ENCODE results near the gene LMNA. TPM values are rescaled to one million over a fixed set of nuclear protein-coding genes. Genes with fewer than 3 reads are reported as not detected.
A peak's percentile ranks its signal among the peaks of the same experiment; 100 is the strongest.
"Not testable (repeated sequence)": the region's sequence is repeated elsewhere in the genome, so short reads cannot be mapped to it uniquely, and the experiment has no call there.

The LMNA gene
- total RNA-seq, 1 donor from 2014 or later = 358 TPM

DNA sequence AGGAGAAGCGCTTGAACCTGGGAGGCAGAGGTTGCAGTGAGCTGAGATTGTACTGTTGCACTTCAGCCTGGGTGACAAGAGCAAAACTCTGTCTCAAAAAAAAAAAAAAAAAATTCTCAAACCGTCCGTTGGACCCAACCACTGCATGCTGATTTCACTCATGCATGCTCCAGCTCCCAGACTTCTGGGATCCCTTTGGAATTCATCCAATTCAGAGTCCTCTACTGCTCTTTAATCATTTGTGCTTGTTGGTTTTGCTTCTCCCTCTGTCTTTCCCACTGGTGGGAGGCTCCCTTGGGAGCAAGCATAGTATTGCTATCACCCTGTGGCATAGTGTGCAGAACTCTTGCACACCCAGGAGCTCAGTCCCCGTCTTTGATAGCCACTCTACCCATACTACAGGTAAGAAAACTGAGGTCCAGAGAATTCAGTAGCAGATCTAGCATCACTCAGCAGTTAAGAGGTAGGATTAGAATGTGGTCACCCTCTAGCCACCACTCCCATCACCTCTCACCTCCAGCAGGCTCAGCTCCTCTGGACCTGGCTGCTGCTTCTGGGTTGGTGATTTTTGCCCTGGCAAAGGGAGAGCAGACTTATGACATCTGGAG lies 3.1 kb upstream of the LMNA start:
- TF ChIP-seq, protein P1, sequence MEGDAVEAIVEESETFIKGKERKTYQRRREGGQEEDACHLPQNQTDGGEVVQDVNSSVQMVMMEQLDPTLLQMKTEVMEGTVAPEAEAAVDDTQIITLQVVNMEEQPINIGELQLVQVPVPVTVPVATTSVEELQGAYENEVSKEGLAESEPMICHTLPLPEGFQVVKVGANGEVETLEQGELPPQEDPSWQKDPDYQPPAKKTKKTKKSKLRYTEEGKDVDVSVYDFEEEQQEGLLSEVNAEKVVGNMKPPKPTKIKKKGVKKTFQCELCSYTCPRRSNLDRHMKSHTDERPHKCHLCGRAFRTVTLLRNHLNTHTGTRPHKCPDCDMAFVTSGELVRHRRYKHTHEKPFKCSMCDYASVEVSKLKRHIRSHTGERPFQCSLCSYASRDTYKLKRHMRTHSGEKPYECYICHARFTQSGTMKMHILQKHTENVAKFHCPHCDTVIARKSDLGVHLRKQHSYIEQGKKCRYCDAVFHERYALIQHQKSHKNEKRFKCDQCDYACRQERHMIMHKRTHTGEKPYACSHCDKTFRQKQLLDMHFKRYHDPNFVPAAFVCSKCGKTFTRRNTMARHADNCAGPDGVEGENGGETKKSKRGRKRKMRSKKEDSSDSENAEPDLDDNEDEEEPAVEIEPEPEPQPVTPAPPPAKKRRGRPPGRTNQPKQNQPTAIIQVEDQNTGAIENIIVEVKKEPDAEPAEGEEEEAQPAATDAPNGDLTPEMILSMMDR (conservative IDR thresholded peaks at IDR 0.05; ENCODE audit: low read depth, low read length) = no peak
- no peak for DNase-seq (ENCODE audit: low read depth)
- H3K4me3 ChIP-seq (ENCODE audit: low read depth, low read length) = no peak overlapping the region

DNA sequence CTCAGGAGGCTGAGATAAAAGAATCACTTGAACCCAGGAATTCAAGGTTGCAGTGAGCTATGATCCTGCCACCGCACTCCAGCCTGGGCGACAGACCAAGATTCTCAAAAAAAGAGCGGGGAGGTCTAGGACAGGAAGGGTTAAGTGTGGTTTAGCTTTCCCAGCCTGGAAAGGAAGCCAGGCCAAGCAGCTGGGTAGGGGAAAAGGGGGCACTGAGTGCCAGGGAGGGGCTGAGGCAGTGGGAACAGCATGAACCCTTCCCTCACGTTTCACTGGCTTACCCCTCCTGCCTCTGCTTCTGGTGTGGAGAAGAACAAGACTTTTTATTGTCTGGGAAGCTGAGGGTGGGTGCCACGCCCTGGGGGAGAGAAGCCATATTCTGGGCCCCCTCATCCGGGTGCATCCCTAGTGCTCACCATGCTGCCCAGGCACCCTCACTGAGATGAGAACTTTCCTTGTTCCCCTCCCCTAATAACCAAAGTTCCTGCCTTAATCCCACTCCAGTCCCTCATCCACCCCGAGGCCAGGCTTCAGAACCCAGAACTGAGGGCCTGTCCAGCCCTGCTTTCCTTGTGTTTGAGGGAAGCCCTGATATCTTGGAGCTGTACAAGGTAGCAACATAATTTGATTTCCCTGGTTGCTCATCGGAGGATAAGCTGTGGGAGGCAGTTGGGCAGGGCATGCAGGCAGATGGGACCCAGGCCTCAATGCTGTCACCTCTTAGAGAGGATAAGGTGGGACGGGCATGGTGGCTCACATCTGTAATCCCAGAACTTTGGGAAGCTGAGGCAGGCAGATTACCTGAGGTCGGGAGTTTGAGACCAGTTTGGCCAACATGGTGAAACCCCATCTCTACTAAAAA lies 2.0 kb upstream of the LMNA start:
- no peak for DNase-seq (ENCODE audit: low read depth)
- H3K4me3 ChIP-seq (ENCODE audit: low read depth, low read length) = no peak overlapping the region
- TF ChIP-seq, protein P1 (conservative IDR thresholded peaks at IDR 0.05; ENCODE audit: low read depth, low read length) = no peak

DNA sequence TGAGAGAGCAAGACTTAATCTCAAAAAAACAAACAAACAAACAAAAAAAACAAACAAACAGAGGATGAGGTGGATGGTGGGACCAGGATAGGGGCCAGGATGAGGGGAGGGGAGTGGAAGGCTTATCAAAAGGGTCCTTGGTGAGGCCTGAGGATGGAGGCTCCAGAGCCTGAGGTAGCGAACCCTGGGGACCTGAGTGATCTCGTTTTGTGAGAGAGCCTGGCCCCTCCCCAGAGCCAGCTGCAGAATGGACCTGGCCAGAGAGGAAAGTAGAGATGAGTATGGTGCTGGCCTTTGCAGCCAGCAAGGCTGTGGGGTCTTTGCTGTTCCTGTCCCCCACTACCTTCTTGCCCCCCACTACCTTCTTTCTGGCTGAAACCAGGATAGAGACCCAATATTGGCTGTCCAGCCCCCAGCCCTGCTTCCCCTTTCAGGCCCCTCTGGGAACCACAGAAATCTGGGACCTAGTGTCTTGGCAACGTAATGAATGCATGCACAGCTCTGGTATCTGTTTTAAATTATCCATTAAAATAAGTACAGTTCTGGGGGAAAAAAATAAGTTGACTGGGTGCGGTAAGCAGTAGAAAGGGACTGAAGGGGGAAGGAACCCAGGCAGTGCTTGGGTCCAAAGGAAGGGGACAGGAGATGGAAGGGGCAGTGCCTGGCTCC lies 1.1 kb upstream of the LMNA start:
- TF ChIP-seq, protein P1 (conservative IDR thresholded peaks at IDR 0.05; ENCODE audit: low read depth, low read length) = no peak
- H3K4me3 ChIP-seq (ENCODE audit: low read depth, low read length) = no peak overlapping the region
- DNase-seq (ENCODE audit: low read depth) = no peak

DNA sequence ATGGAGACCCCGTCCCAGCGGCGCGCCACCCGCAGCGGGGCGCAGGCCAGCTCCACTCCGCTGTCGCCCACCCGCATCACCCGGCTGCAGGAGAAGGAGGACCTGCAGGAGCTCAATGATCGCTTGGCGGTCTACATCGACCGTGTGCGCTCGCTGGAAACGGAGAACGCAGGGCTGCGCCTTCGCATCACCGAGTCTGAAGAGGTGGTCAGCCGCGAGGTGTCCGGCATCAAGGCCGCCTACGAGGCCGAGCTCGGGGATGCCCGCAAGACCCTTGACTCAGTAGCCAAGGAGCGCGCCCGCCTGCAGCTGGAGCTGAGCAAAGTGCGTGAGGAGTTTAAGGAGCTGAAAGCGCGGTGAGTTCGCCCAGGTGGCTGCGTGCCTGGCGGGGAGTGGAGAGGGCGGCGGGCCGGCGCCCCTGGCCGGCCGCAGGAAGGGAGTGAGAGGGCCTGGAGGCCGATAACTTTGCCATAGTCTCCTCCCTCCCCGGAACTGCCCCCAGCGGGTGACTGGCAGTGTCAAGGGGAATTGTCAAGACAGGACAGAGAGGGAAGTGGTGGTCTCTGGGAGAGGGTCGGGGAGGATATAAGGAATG lies 505 bp downstream of the LMNA start:
- H3K4me3 ChIP-seq (ENCODE audit: low read depth, low read length) = peak overlapping the region; percentile 100
- TF ChIP-seq, protein P1 (conservative IDR thresholded peaks at IDR 0.05; ENCODE audit: low read depth, low read length) = no peak
- no peak for DNase-seq (ENCODE audit: low read depth)

DNA sequence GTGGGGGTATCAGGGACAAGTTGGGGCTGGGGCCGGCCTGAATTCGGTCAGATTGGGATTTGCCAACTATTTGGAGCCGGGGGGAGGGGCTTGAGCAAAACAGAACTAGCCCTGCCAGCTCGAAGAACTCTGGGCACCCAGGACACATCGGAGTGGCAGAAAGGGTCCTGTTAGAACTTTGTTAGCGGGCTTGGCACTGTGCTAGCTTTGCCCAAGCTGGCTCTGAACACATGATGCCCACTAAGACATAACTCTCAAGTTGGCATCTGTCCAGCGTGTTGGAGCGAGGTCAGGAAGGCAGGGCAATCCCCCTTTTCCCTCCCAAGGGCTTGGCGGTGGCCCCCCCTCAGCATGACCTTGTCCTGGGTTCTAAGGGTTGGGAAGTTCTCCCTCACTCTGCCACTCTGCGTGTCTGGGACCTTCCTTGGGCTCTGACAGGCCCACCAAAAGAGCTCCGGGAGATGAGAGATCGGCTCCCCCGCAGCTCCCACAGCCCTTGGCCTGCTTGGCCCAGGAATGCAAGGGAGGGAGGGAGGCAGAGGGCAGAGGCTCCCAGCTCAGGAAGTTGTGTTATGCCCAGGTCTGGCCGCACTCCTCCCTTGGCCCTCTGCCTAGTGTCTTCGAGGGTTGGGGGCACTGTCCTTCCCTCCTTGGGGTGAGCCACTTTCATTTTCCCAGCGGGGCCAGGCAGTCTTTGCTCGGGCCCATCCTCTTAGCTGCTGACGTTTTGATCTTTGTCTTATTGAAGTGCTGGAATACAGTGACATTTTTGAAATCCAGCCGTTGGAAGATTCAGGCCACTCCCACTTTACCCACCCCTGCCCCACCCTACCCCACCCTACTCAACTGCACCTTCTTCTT lies 1.2 kb downstream of the LMNA start:
- TF ChIP-seq, protein P1 (conservative IDR thresholded peaks at IDR 0.05; ENCODE audit: low read depth, low read length) = no peak
- peak overlapping the region; percentile 100 for H3K4me3 ChIP-seq (ENCODE audit: low read depth, low read length)
- no peak for DNase-seq (ENCODE audit: low read depth)

DNA sequence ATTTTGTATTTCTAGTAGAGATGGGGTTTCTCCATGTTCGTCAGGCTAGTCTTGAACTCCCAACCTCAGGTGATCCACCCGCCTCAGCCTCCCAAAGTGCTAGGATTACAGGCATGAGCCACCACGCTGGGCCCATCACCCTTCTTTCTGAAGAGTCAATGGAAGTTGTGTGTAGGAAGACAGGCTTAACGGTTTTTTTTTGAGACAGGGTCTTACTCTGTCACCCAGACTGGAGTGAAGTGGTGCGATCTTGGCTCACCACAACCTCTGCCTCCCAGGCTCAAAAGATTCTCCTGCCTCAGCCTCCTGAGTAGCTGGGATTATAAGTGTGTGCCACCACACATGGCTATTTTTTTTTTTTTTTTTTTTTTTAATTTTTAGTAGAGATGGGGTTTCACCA lies 2.2 kb downstream of the LMNA start:
- H3K4me3 ChIP-seq (ENCODE audit: low read depth, low read length) = peak overlapping the region; percentile 100
- not testable (repeated sequence) for DNase-seq (ENCODE audit: low read depth)
